ENCODE results near the gene NRG2.

The NRG2 gene

DNA sequence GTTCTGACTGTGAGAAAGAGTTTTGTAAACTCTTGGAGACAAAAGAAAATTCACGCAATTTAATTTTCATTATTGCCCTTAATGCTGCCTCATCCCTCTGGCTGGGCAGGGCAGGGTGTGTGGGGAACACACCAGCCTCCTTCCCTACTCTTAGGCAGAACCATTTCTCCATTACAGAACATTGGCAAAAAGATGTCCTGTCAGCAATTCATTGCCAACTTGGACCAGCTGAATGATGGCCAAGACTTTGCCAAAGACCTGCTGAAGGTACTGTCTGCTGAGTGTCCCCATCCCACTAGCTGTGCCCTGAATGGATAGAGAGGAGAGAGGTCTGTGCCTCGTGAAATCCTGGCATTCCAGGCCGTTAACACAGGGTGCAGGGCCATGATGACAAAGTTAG, 209.6 kb downstream of the NRG2 start:
- DNase-seq (ENCODE audit: low read depth): no peak
- no peak overlapping the region for H3K4me3 ChIP-seq (ENCODE audit: low read depth, low read length)

DNA sequence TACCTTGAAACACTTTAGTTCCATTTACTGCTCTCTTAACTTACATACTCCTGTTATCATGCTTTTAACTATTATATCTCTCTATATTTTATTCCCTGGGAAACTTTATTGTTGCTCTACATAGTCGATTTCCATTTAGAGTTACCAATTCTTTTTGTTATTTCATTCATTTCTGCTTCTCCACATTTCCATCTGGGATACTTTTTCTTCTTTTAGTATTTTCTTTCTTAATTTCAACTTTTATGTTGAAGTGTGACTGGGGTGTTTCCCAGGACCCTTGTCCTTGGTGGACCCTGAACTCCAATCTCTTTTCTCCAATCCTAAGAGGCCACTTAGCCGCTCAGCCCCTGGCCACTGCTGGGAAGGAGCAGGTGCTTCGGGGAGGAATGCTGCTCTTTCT, 211.5 kb downstream of the NRG2 start:
- DNase-seq (ENCODE audit: low read depth): no peak
- H3K4me3 ChIP-seq (ENCODE audit: low read depth, low read length): no peak overlapping the region

DNA sequence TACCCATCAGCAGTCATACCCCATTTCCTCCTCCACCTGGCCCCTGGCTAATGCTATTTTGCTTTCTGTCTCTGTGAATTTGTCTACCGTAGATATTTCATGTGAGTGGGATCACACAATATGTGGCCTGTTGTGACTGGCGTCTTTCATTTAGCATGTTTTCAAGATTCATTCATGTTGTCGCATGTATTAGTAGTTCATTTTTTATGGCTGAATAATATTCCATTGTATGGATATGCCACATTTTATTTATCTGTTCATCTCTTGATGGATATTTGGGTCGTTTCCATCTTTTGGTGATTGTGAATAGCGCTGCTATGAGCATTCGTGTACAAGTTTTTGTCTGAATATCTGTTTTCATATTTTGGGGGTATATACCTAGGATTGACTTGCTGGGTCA, 213.6 kb downstream of the NRG2 start:
- DNase-seq (ENCODE audit: low read depth): no peak
- no peak overlapping the region for H3K4me3 ChIP-seq (ENCODE audit: low read depth, low read length)

DNA sequence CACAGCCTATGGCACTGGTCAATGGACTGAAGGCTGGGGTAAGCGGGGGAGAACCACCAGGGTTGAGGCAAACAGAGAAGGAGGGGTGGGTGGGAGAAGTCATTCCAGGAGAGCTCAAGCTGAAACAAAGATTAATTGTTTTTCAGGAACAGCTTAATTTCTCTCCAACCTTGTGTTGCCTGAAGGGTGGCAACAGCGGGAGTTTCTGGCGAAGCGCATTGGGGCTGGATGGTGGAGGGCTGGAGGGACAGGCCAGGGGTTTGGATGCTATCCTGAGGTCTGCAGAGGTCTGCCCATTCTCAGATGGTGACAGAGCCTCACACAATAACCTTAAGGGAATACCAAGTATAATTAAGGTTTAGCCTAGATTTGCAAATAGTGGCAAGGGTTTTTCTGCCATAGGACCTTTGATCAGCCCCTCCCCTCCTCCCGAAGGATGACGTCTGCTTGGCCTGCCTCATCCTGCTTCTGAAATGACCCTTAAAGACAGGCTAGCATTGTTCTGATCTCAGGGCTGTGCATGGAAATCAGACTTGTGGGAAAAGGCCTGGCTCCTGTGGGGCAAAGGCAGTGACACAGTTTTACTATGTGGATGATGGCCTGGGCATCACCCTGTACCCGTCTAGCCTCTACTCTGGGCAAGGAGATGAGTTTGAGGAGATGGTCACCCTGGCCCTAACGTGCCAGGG, 214.7 kb downstream of the NRG2 start:
- H3K4me3 ChIP-seq (ENCODE audit: low read depth, low read length): no peak overlapping the region
- DNase-seq (ENCODE audit: low read depth): no peak

- H3K4me3 ChIP-seq (ENCODE audit: low read depth, low read length): no peak overlapping the region
- DNase-seq (ENCODE audit: low read depth): no peak
Measured at GRCh38 chr5:139825690-139826089, 217.4 kb downstream of the NRG2 start.

GRCh38 chr5:139823757-139824355, 219.2 kb downstream of the NRG2 start:
- no peak overlapping the region for H3K4me3 ChIP-seq (ENCODE audit: low read depth, low read length)
- DNase-seq (ENCODE audit: low read depth): no peak

DNA sequence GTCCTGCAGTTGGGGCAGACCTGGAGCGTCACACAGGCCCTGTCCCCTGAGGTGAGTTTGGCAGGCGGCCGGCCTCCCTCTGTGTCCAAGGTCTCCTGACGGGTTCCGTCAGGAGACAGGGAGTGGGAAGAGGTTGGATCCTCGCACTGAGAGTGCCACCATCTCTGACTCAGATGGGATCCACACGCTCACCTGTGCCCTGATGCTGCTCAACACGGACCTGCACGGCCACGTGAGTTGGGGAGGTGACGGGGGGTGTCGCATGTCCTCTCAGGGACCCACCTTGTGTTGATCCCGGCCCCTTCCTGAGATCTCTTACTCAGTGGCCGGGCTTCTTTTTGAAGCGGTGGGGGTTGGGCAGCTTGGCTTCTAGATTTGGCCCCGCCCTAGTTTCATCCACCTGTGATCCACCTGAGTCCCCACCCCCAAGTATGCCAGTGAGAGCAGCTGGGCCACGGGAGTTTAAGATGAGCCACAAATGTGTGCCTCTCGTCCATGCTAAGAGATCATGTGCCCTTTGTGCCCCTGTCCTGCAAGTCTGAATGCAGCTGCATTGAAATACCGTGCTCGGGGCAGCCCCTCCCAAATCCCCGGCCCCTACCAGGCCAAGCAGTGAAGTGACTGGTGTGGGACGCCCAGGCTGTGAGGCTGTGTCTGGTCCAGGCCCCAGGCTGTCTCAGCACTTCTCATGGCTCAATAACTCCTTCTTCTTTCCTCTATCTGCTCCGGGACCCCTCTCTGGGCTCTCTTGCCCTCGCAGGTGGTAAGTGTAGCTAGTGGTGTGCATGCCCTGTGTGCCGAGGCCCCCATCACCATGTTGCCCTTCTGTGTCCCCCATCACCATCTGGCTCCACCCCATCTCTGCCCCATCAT, 220.3 kb downstream of the NRG2 start:
- H3K4me3 ChIP-seq (ENCODE audit: low read depth, low read length): no peak overlapping the region
- no peak for DNase-seq (ENCODE audit: low read depth)

- no peak for DNase-seq (ENCODE audit: low read depth)
Measured at GRCh38 chr5:139821806-139822552, 221.1 kb downstream of the NRG2 start.

DNA sequence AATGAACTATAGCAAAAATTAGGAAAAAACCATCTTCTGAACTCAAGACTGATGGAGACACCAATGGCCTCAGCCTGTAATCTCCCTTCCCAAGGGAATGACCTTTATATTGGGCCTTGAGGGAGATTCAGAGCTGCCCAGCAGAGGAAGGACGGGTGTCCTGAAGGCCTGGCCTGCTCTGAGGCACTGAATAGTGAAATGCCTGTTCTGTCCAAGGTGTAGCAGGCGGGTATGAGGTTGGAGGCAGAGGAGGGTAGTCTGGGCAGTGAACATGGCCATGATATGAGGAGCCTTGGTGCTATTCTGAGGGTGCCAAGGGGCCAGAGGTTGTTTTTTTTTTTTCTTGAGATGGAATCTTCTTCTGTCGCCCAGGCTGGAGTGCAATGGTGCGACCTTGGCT, 222.5 kb downstream of the NRG2 start:
- no peak overlapping the region for H3K4me3 ChIP-seq (ENCODE audit: low read depth, low read length)
- DNase-seq (ENCODE audit: low read depth): no peak

More at GRCh38 chr5:139821806-139822552, 221.1 kb downstream of the NRG2 start:
- H3K4me3 ChIP-seq (ENCODE audit: low read depth, low read length): no peak overlapping the region

- DNase-seq (ENCODE audit: low read depth): no peak
- no peak overlapping the region for H3K4me3 ChIP-seq (ENCODE audit: low read depth, low read length)
Measured at GRCh38 chr5:139820130-139820529, 223.0 kb downstream of the NRG2 start.

GRCh38 chr5:139817970-139818369, 225.1 kb downstream of the NRG2 start:
- no peak for DNase-seq (ENCODE audit: low read depth)

DNA sequence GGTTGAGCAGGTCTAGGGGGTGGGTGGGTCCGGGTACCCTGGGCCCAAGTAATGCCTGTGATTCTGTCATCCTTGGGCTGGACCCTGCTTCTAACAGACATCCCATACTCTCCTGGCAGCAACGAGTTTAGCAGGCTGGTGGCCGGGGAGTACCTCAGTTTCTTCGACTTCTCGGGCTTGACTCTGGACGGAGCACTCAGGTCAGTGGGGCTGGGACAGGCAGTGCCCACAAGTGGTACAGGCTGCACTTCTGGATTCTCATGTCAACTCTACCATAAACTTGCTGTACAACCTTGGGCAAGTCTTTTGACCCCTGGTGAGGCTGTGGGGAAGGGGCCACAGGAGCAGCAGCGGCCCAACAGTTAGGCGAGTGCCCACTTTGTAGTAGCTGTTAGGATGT, 225.7 kb downstream of the NRG2 start:
- DNase-seq (ENCODE audit: low read depth): no peak
- H3K4me3 ChIP-seq (ENCODE audit: low read depth, low read length): no peak overlapping the region

More at GRCh38 chr5:139817970-139818369, 225.1 kb downstream of the NRG2 start:
- no peak overlapping the region for H3K4me3 ChIP-seq (ENCODE audit: low read depth, low read length)

DNA sequence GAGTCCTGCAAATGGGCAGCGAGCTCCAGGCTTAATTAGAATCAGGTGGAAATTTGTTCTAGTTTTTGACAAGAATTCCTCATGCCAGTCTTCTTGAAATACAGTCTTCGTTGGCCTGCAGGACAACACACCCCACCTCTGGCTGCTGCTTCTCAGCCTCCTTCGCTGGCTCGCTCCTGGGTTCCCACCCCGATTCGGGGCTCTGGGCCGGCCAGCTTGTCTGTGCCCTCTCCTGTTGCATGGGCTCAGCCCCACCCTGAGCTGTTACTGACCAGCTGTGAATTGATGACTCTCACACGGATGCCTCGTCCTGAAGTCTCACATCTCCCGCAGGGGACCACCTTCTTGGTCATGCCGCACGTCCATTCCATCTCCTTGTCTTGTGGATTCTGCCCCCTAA, 226.5 kb downstream of the NRG2 start:
- no peak for DNase-seq (ENCODE audit: low read depth)

DNA sequence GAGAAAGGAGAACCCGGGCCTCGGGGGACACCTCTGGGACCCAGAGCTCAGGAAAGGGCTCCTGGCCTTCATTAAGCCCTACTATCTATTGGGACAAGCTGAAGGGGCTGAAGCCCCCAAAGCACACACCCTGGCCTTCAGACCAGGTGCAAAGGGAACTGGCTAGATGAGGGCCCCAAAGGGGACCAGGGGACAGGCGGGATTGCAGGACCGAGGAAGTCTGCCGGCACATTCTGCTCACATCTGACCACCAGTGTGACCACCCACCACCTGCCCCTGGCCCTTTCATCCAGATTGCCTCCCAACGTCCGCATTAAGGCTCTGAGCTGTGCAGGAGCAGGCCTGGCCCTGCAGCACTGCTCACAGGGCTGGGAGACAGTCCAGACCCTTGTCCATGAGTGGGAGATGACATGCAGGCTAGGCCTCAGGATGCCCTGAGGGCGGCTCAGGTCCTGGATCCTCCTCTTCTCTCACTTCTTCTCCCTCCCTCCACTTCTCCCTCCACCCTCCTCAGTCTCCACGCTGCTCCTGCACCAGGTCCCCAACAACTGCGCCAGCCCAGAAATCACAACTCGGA, 228.3 kb downstream of the NRG2 start:
- DNase-seq (ENCODE audit: low read depth): no peak
- H3K4me3 ChIP-seq (ENCODE audit: low read depth, low read length): no peak overlapping the region

More for the DNA sequence above, 226.5 kb downstream of the NRG2 start:
- H3K4me3 ChIP-seq (ENCODE audit: low read depth, low read length): no peak overlapping the region

DNA sequence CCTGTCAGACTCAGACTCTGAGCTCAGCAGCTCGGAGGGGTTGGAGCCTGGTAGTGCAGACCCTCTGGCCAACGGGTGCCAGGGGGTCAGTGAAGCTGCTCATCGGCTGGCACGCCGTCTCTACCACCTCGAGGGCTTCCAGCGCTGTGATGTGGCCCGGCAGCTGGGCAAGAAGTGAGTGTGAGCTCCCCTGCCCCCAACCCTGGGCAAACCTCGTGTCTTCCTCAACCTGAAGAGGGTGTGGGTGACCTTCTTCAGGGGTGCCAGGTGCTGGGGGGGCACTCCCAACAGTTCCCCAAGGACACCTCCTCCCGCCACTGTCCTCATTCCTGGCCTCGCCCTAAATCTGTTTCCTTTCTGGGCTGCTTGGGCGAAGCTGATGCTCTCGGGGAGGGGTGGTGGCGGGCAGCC, 228.9 kb downstream of the NRG2 start:
- no peak overlapping the region for H3K4me3 ChIP-seq (ENCODE audit: low read depth, low read length)

GRCh38 chr5:139812836-139813805, 230.0 kb downstream of the NRG2 start:
- H3K4me3 ChIP-seq (ENCODE audit: low read depth, low read length): no peak overlapping the region
- no peak for DNase-seq (ENCODE audit: low read depth)

More for the DNA sequence above, 228.9 kb downstream of the NRG2 start:
- no peak for DNase-seq (ENCODE audit: low read depth)

DNA sequence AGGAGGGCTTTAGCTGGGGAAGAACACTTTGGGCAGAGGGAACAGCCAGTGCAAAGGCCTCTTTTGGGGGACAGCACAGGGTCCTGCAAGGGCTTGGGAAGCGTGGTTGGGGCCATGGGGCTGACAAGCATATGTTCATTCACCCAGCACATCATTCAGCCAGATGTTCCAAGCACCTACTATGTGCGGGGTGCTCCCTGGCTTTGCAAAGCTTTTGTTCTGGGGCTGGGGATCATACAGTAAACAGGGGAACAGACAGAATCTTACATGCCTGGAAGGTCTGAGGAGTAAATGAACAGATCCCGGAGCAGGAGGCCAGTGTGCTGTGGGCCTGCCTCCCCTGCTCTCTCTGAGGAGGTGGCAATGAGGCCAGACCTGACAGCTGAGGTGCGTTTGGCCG, 230.8 kb downstream of the NRG2 start:
- DNase-seq (ENCODE audit: low read depth): no peak
- H3K4me3 ChIP-seq (ENCODE audit: low read depth, low read length): no peak overlapping the region

DNA sequence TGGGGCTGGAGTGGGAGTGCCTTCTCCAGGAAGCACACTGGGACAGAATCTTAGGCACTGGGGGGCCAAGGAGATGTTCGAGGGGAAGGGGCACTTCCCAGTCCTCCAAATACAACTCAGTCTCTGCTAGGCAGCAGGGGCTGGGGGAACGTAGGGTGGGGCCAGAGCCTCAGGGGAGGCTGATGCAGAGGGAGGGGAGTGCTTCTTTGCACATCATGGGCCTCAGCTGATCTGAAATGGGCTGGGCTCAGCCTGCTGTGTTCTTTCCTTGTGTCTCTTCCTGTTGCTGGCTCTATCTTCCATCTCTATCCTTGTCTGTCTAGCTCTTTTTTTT, 231.9 kb downstream of the NRG2 start:
- H3K4me3 ChIP-seq (ENCODE audit: low read depth, low read length): no peak overlapping the region
- DNase-seq (ENCODE audit: low read depth): no peak

Measured in skeletal muscle cell (primary cell).